HepG2 (cell line): ENCODE results near the gene TCN2. TPM values are rescaled to one million over a fixed set of nuclear protein-coding genes. Genes with fewer than 3 reads are reported as not detected.
A peak's percentile ranks its signal among the peaks of the same experiment; 100 is the strongest.

Source experiments
- ATAC-seq: fragments of 200-7000 bp; cut with Tn5 transposase; 3 replicates; pipeline ENCODE4 v1.9.1; 2020; ENCODE audit warnings: mild to moderate bottlenecking, moderate library complexity
- BruUV-seq: library from RNA; stranded (reverse); fragments of 400-500 nt; replicated peaks from 2 replicates; lab custom pipeline; 2021; lab: Mats Ljungman, UMichigan
- CTCF ChIA-PET: fragments of 300-600 bp; formaldehyde crosslinking; extraction: SDS; loops from one replicate; lab custom pipeline; 2021; ENCODE audit warnings: low total read pairs, inconsistent platforms, low intra/inter-chr PET ratio; lab: Yijun Ruan, JAX
- POLR2A ChIA-PET: fragments of 350-600 bp; sonication (Branson Sonifier 250); formaldehyde crosslinking; loops from one replicate; lab custom pipeline; 2020; ENCODE audit warnings: antibody characterized with exemption, inconsistent platforms; lab: Yijun Ruan, JAX
- DNase-seq: peaks from one replicate; pipeline ENCODE4 v3.0.0-alpha.2; 2015; ENCODE audit warnings: low spot score
- FAIRE-seq: peaks from 3 replicates; lab custom pipeline; 2011; peaks lifted over from hg19 to GRCh38; lab: Jason Lieb, UNC
- H2AFZ ChIP-seq: one replicate; pipeline ENCODE4 v1.6.1; 2011; ENCODE audit warnings: low read length, inconsistent platforms
- H3K27ac ChIP-seq: fragments of 300-600 bp; 3 replicates; pipeline ENCODE4 v1.8.0; 2011; ENCODE audit warnings: mixed run types, mild to moderate bottlenecking, mixed read lengths, low read length, inconsistent platforms; ENCODE audit not compliant: insufficient read depth; ENCODE audit errors: extremely low read length
- H3K27me3 ChIP-seq, 2 experiments: fragments of 200-600 bp in 1 of 2; 2 replicates in 1 of 2; 3 replicates in 1 of 2; pipeline versions ENCODE4 v1.6.0 to v1.8.0; 2011; ENCODE audit warnings: low read length in 2 of 2, mild to moderate bottlenecking in 2 of 2, moderate library complexity in 2 of 2, inconsistent platforms in 1 of 2; ENCODE audit not compliant: insufficient read depth in 2 of 2, control insufficient read depth in 1 of 2
- H3K36me3 ChIP-seq, 2 experiments: fragments of 200-600 bp in 1 of 2; replicated peaks in 1 of 2; 2 replicates in 1 of 2; 3 replicates in 1 of 2; pipeline versions ENCODE4 v1.5.1 to v1.8.0; 2011; ENCODE audit warnings: low read length in 2 of 2, inconsistent platforms in 1 of 2; ENCODE audit not compliant: insufficient read depth in 2 of 2, control insufficient read depth in 1 of 2
- H3K4me1 ChIP-seq: 2 replicates; pipeline ENCODE4 v1.5.1; 2012; ENCODE audit warnings: low read length, inconsistent platforms; ENCODE audit not compliant: insufficient read depth
- H3K4me2 ChIP-seq: 2 replicates; pipeline ENCODE4 v1.6.0; 2011; ENCODE audit warnings: low read depth, low read length, inconsistent platforms
- H3K4me3 ChIP-seq, 3 experiments: fragments of 200-600 bp in 1 of 3; sonication (generic), shearing (Covaris generic) in 1 of 3; replicated peaks in 1 of 3; 2 replicates each; pipeline ENCODE4 v1.5.1; 2011 to 2016; ENCODE audit warnings: low read length in 3 of 3, inconsistent platforms in 2 of 3, low read depth in 2 of 3, mild to moderate bottlenecking in 2 of 3, control low read depth in 1 of 3, mixed read lengths in 1 of 3; ENCODE audit not compliant: insufficient read depth in 1 of 3
- H3K79me2 ChIP-seq: one replicate; pipeline ENCODE4 v1.6.1; 2011; ENCODE audit warnings: low read length, inconsistent platforms; ENCODE audit not compliant: insufficient read depth
- H3K9ac ChIP-seq: 2 replicates; pipeline ENCODE4 v1.6.0; 2011; ENCODE audit warnings: mild to moderate bottlenecking, low read depth, low read length, inconsistent platforms; ENCODE audit not compliant: insufficient read depth
- H3K9me3 ChIP-seq: 2 replicates; pipeline ENCODE4 v1.5.1; 2012; ENCODE audit warnings: mild to moderate bottlenecking, low read length
- H4K20me1 ChIP-seq: 2 replicates; pipeline ENCODE4 v1.6.0; 2011; ENCODE audit warnings: inconsistent platforms, mild to moderate bottlenecking, low read length, moderate library complexity; ENCODE audit not compliant: insufficient read depth
- EEA1 ChIP-seq: sonication (generic); formaldehyde crosslinking; IDR thresholded peaks from 2 replicates; pipeline ENCODE4 v1.5.1; 2020; ENCODE audit warnings: mild to moderate bottlenecking, missing genetic modification reagents, borderline replicate concordance
- GATAD1 ChIP-seq: IDR thresholded peaks from 2 replicates; pipeline ENCODE4 v1.6.1; 2016; ENCODE audit warnings: missing genetic modification reagents, missing compliant biosample characterization
- KDM3A ChIP-seq: IDR thresholded peaks from 2 replicates; pipeline ENCODE4 v1.6.1; 2018; ENCODE audit warnings: low read depth, missing compliant biosample characterization
- NFRKB ChIP-seq: fragments of 450-650 bp; IDR thresholded peaks from 2 replicates; pipeline ENCODE4 v1.6.1; 2017
- RNF219 ChIP-seq: sonication (generic); formaldehyde crosslinking; IDR thresholded peaks from 2 replicates; pipeline ENCODE4 v1.5.0; 2020; ENCODE audit warnings: mild to moderate bottlenecking, missing genetic modification reagents
- SMARCE1 ChIP-seq: fragments of 450-650 bp; IDR thresholded peaks from 2 replicates; pipeline ENCODE4 v1.6.1; 2017; ENCODE audit warnings: borderline replicate concordance
- SP140L ChIP-seq: sonication (generic); formaldehyde crosslinking; IDR thresholded peaks from 2 replicates; pipeline ENCODE4 v1.4.0; 2020; ENCODE audit warnings: missing genetic modification reagents, borderline replicate concordance
- STAT6 ChIP-seq: sonication (generic); formaldehyde crosslinking; IDR thresholded peaks from 2 replicates; pipeline ENCODE4 v1.4.0; 2020; ENCODE audit warnings: missing genetic modification reagents, mild to moderate bottlenecking, borderline replicate concordance
- ZFP91 ChIP-seq: sonication (generic); formaldehyde crosslinking; IDR thresholded peaks from 2 replicates; pipeline ENCODE4 v1.9.0; 2022; ENCODE audit warnings: missing genetic modification reagents, mild to moderate bottlenecking, borderline replicate concordance
- ZKSCAN8 ChIP-seq: IDR thresholded peaks from 2 replicates; pipeline ENCODE4 v1.6.1; 2016; ENCODE audit warnings: borderline replicate concordance, missing genetic modification reagents, missing compliant biosample characterization
- ZNF280B ChIP-seq: sonication (generic); formaldehyde crosslinking; IDR thresholded peaks from 2 replicates; pipeline ENCODE4 v1.5.0; 2020; ENCODE audit warnings: missing genetic modification reagents, mild to moderate bottlenecking, borderline replicate concordance
- ZNF713 ChIP-seq: sonication (generic); formaldehyde crosslinking; IDR thresholded peaks from 2 replicates; pipeline ENCODE4 v1.4.0; 2020; ENCODE audit warnings: mild to moderate bottlenecking, missing genetic modification reagents
- WGBS: methylation state at CpG from one replicate; pipeline ENCODE4 v1.1.6; 2017; ENCODE audit warnings: low lambda C conversion rate; 5-methylcytosine and 5-hydroxymethylcytosine counted together
- in situ Hi-C: cut with HindIII; loops from 2 replicates; pipeline ENCODE4 v1.10.0; 2017; ENCODE audit warnings: low pct_unique_long_range_greater_than_20kb; ENCODE audit not compliant: extremely low pct_ligation_motif_present
- intact Hi-C: fragments of 100-400 bp; cut with micrococcal nuclease; formaldehyde crosslinking; loops from one replicate; pipeline ENCODE4 v1.10.0; 2022; ENCODE audit not compliant: unreplicated experiment
- polyA plus RNA-seq, 8 experiments: library from polyadenylated mRNA; depleted of rRNA in 3 of 8; stranded (reverse) in 7 of 8; unstranded in 1 of 8; fragments of >200 nt; fragmentation: Illumina TruSeq in 4 of 8; extraction: Trizol in 4 of 8; gene quantifications; 2 replicates each; pipeline versions ENCODE4 v1.2.1 to v1.2.3, GENCODE V29; 2011 to 2016; ENCODE audit warnings: low read depth in 4 of 8, missing spikeins in 1 of 8, mixed read lengths in 1 of 8; ENCODE audit not compliant: insufficient read depth in 1 of 8
- total RNA-seq, 5 experiments: library from RNA; depleted of rRNA; stranded (reverse); fragments of >200 nt; fragmentation: Illumina TruSeq; extraction: Trizol; gene quantifications; 2 replicates each; pipeline ENCODE4 v1.2.3, GENCODE V29; 2016; ENCODE audit warnings: low read depth in 1 of 5

Gene TCN2
- total and polyA plus RNA-seq, 2 of the 13 experiments (the other 11 are each of a cell fraction or from before 2014, with no cell fraction given): 0.29 to 0.31 TPM

GRCh38 chr22:30612789-30613188 lies 5.8 kb downstream of the TCN2 start:
- no peak for DNase-seq
- H3K27me3 ChIP-seq: peaks cover 0 to 6% of the 10 kb centered on the region in 2 experiments; a peak in 3 of 5 replicates
- CTCF ChIA-PET: no interaction called here
- peaks cover 29% of the 10 kb centered on the region for H3K4me1 ChIP-seq
- peak; percentile 41; the same call in 1 of the 3 replicates for ATAC-seq
- no peak overlapping the region for H3K27ac ChIP-seq
- TF ChIP-seq SMARCE1: no peak
- no peak for TF ChIP-seq ZKSCAN8 (CRISPR knock-in tag)
- no peak for TF ChIP-seq GATAD1
- TF ChIP-seq KDM3A (CRISPR knock-in tag): no peak
- no peak for TF ChIP-seq NFRKB
- TF ChIP-seq ZNF280B: no peak
- no peak for TF ChIP-seq RNF219 (CRISPR knock-in tag)
- TF ChIP-seq EEA1 (CRISPR knock-in tag): no peak
- TF ChIP-seq STAT6 (CRISPR knock-in tag): no peak
- no peak for TF ChIP-seq SP140L (CRISPR knock-in tag)
- no peak for TF ChIP-seq ZFP91
- no peak for TF ChIP-seq ZNF713 (CRISPR knock-in tag)
- TF ChIP-seq, all 625 proteins: peak for 0
- intact Hi-C loops: no loop called here
- Histone ChIP-seq H3K79me2 (no peaks in the 10 kb centered on the region), H4K20me1 (no peaks in the 10 kb centered on the region), H3K4me3 (no peak overlapping the region), H3K9ac (no peak overlapping the region), H3K36me3 (no peaks in the 10 kb centered on the region), H3K9me3 (no peaks in the 10 kb centered on the region), H2AFZ (no peak overlapping the region), H3K4me2 (no peak overlapping the region)
- 74% methylated on average over 8 of the region's 8 CpGs for WGBS
- POLR2A ChIA-PET: no interaction called here
- no TSS peak for BruUV-seq
- FAIRE-seq: no peak
- in situ Hi-C loops: no loop called here
